Measurements from ENCODE around the gene LBHD1. TPM values are rescaled to one million over a fixed set of nuclear protein-coding genes. Genes with fewer than 3 reads are reported as not detected.

LBHD1 gene
- total and polyA plus RNA-seq, 2 of the 4 experiments (the other 2 are of a cell fraction): 1.6 to 4.0 TPM

DNA sequence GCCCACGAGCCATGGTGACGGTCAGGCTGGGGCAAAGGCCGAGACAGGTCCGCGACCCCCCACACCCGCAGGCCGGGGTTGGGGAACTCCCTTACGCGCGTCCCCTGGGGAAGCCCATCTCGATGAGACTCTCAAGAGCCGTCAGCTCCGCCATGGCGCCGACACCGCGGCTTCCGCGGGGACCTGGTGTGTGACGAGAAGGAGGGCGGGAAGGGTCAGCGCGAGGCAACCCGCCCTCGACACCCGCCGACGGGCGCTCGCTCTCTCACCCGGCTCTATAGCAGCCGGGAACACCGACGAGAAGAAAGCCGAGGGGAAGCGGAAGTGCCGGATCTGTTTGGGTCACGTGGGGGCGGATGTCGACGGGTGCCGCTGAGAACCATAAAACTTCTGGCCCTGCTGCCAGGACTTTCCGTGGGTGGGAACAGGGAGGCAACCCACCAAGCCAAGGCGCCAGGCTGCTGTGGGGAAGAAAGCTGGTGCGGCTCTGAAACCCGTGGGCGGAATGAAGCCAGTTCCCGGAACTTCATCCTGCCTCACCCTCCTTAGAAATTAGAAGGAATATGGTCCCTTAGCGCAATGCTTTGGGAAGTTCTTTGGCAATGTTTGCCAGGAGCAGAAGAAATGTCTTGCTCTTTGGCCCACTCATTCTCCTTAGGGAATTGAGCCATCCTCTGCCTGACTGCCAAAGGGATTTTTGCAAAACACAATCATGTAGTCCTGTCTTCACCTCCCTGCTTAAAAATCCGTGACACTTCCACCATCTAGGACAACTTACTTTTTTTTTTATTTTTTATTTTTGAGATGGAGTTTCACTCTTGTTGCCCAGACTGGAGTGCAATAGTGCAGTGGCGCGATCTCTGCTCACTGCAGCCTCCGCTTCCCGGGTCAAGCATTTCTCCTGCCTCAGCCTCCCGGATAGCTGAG is 7.0 kb upstream of the LBHD1 start, which contains the start of gene UBXN1:
Gene UBXN1, minus strand, starts transcription at position 304 of the 927 bp plus-strand sequence. Its CDS starts 150 bp downstream, at position 154.
- ATAC-seq (ENCODE audit: low read depth) (peak; percentile 73), DNase-seq (peak; percentile 83)
- Histone ChIP-seq H3K79me1 (ENCODE audit: low read depth in 1 of 2, low read length in 2 of 2) (peaks cover 5 to 24% of the 10 kb centered on the region in 2 experiments; a peak in 3 of 4 replicates), H3K56ac (ENCODE audit: extremely low read depth, insufficient read depth, low read length) (peak within 1 kb of the TSS; percentile 86), H2AFZ (replicated peaks; ENCODE audit: low read length, poor library complexity) (peak within 1 kb of the TSS; percentile 97), H4K8ac (ENCODE audit: low read depth in 2 of 2, low read length in 2 of 2) (peak within 1 kb of the TSS; percentile 97 to 98), H3K36me3 (ENCODE audit: control insufficient read depth, insufficient read depth, low read length) (peaks cover 15% of the 10 kb centered on the region), H3K4ac (ENCODE audit: low read depth, low read length) (peak within 1 kb of the TSS; percentile 85), H3K9ac (ENCODE audit: low read depth, low read length) (peak within 1 kb of the TSS; percentile 96), H3K4me1 (ENCODE audit: control insufficient read depth, insufficient read depth, low read length) (peaks cover 8% of the 10 kb centered on the region), H3K27ac (ENCODE audit: insufficient read depth, low read length) (peak within 1 kb of the TSS; percentile 96), H3K27me3 (ENCODE audit: control insufficient read depth, insufficient read depth, low read length) (no peaks in the 10 kb centered on the region), H4K91ac (ENCODE audit: insufficient read depth, low read depth, low read length) (peak within 1 kb of the TSS; percentile 92), H3K23ac (ENCODE audit: low read depth, low read length) (peak within 1 kb of the TSS; percentile 84), H2AK9ac (replicated peaks; ENCODE audit: low read depth, low read length, poor library complexity) (peak within 1 kb of the TSS; percentile 98), H2BK20ac (ENCODE audit: low read depth, low read length) (peak within 1 kb of the TSS; percentile 44), H3K4me3 (ENCODE audit: insufficient read depth, low read depth, low read length) (peak within 1 kb of the TSS; percentile 94), H2BK120ac (ENCODE audit: low read depth, low read length) (peak within 1 kb of the TSS; percentile 70), H3K9me3 (ENCODE audit: control insufficient read depth, insufficient read depth, low read length) (no peaks in the 10 kb centered on the region), H3K18ac (ENCODE audit: low read depth, low read length) (peak within 1 kb of the TSS; percentile 87), H2BK15ac (ENCODE audit: low read depth, low read length) (peak within 1 kb of the TSS; percentile 83; the same call in 1 of the 3 replicates), H3K9me1 (ENCODE audit: insufficient read depth, low read length) (peaks cover 4% of the 10 kb centered on the region; the same call in 1 of the 2 replicates), H4K20me1 (ENCODE audit: insufficient read depth, low read length) (no peaks in the 10 kb centered on the region), H2AK5ac (ENCODE audit: low read depth, low read length) (peak within 1 kb of the TSS; percentile 76), H3K4me2 (ENCODE audit: low read depth, low read length) (peak within 1 kb of the TSS; percentile 99), H4K5ac (ENCODE audit: low read depth, low read length) (peak within 1 kb of the TSS; percentile 99), H2BK5ac (ENCODE audit: low read depth, low read length, poor library complexity, severe bottlenecking) (peak within 1 kb of the TSS; percentile 86), H3K14ac (replicated peaks; ENCODE audit: low read depth, low read length) (peak within 1 kb of the TSS; percentile 90)
- intact Hi-C loops (cut with micrococcal nuclease): loop anchor here (1.0 kb wide), 1 partner anchor 8 kb away; the partner anchor contains the start of gene UQCC3
- POLR2A ChIA-PET (ENCODE audit: unreplicated experiment): interaction anchor here (1.5 kb wide), 1 partner anchor 14 kb away, joined by 10 read pairs; the partner anchor contains the start of genes C11orf98 and CSKMT
- in situ Hi-C loops (cut with MboI; ENCODE audit: low sequenced_read_pairs): no loop called here
- BruUV-seq (replicated peaks): no TSS peak
- CTCF ChIA-PET: interaction anchor here (0.7 to 1.4 kb wide), 2 partner anchors 10 to 85 kb away, joined by 3 to 5 read pairs; partner anchors contain the start of gene LRRN4CL
- 0% methylated on average over 1 of the region's 55 CpGs; no CpG with 5 or more reads in 1 of the 2 experiments for WGBS, 2 experiments (ENCODE audit: extremely low coverage in 2 of 2, insufficient read length in 1 of 2)
- dilution Hi-C loops (cut with HindIII; ENCODE audit: low sequenced_read_pairs, unreplicated experiment): no loop called here
- TF ChIP-seq BHLHE40 (IDR thresholded peaks at IDR 0.05; ENCODE audit: low read depth, low read length): peak; percentile 55; the same call in 1 of the 2 replicates
- TF ChIP-seq CEBPB (IDR thresholded peaks at IDR 0.05; ENCODE audit: low read depth, low read length): peak; percentile 13; the same call in 1 of the 2 replicates
- no peak for TF ChIP-seq RAD21 (IDR thresholded peaks at IDR 0.05; ENCODE audit: low read length)
- no peak for TF ChIP-seq CTCF (conservative IDR thresholded peaks at IDR 0.05; ENCODE audit: low read depth, low read length)
- TF ChIP-seq, protein P1, sequence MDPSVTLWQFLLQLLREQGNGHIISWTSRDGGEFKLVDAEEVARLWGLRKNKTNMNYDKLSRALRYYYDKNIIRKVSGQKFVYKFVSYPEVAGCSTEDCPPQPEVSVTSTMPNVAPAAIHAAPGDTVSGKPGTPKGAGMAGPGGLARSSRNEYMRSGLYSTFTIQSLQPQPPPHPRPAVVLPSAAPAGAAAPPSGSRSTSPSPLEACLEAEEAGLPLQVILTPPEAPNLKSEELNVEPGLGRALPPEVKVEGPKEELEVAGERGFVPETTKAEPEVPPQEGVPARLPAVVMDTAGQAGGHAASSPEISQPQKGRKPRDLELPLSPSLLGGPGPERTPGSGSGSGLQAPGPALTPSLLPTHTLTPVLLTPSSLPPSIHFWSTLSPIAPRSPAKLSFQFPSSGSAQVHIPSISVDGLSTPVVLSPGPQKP (IDR thresholded peaks at IDR 0.05; ENCODE audit: borderline replicate concordance, low read depth, low read length): no peak
- no peak for TF ChIP-seq MXI1 (IDR thresholded peaks at IDR 0.05; ENCODE audit: borderline replicate concordance, low read depth, low read length)
- TF ChIP-seq USF2 (IDR thresholded peaks at IDR 0.05; ENCODE audit: low read depth, low read length): peak; percentile 98
- TF ChIP-seq NFE2L2 (IDR thresholded peaks at IDR 0.05; ENCODE audit: low read depth, low read length): no peak
- peak; percentile 80 for TF ChIP-seq POLR2A (IDR thresholded peaks at IDR 0.05; ENCODE audit: low read depth, low read length)
- no peak for TF ChIP-seq SMC3 (IDR thresholded peaks at IDR 0.05; ENCODE audit: low read depth, low read length)
- TF ChIP-seq RCOR1 (IDR thresholded peaks at IDR 0.05; ENCODE audit: insufficient replicate concordance, low read length): no peak
- TF ChIP-seq MAZ (IDR thresholded peaks at IDR 0.05; ENCODE audit: borderline replicate concordance, low read depth, low read length): no peak
